ENCODE results near the gene TLR9. TPM values are rescaled to one million over a fixed set of nuclear protein-coding genes. Genes with fewer than 3 reads are reported as not detected.
A peak's percentile ranks its signal among the peaks of the same experiment; 100 is the strongest.

TLR9 gene
- total RNA-seq, 1 experiment from 2014 or later: not detected

DNA sequence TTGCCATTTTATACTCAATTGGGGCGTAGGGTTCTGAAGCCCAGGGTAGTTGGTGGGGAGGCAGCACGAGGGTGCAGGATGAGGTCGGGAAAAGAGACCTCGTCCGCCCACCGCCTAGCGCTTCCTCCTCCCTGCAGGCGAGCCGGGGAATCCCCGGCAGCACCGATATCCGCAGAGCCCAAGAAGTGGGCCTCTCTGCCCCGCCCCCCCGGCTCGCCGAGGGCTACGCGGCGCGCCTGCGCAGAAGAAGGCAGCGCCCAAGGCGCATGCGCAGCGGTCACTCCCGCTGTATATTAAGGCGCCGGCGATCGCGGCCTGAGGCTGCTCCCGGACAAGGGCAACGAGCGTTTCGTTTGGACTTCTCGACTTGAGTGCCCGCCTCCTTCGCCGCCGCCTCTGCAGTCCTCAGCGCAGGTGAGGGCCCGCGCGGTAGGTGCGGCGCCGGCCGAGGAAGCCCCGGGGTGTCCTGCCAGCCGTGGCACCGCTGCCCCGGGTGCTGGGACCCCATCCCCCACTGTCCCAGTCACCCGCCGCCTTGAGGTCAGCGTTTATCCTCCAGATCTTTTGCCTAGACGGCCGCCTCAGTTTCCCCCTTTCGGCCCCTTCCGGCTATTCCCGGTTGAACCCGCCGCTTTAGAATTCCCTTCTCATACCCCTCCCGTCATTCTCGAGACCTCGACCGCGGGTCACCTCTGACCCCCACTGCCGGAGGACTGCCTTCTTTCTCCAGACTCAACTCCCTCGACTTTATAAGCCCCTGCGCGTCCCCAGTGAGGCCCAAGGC, 27.4 kb downstream of the TLR9 start, which contains the start of gene ALAS1 (continued):
- TF ChIP-seq MXD4 (CRISPR knock-in tag; IDR thresholded peaks at IDR 0.05; ENCODE audit: borderline replicate concordance): no peak
- TF ChIP-seq, protein P1, sequence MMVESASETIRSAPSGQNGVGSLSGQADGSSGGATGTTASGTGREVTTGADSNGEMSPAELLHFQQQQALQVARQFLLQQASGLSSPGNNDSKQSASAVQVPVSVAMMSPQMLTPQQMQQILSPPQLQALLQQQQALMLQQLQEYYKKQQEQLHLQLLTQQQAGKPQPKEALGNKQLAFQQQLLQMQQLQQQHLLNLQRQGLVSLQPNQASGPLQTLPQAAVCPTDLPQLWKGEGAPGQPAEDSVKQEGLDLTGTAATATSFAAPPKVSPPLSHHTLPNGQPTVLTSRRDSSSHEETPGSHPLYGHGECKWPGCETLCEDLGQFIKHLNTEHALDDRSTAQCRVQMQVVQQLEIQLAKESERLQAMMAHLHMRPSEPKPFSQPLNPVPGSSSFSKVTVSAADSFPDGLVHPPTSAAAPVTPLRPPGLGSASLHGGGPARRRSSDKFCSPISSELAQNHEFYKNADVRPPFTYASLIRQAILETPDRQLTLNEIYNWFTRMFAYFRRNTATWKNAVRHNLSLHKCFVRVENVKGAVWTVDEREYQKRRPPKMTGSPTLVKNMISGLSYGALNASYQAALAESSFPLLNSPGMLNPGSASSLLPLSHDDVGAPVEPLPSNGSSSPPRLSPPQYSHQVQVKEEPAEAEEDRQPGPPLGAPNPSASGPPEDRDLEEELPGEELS (CRISPR knock-in tag; IDR thresholded peaks at IDR 0.05): peak; percentile 66; the same call in 1 of the 2 replicates
- TF ChIP-seq FOXJ3 (CRISPR knock-in tag; IDR thresholded peaks at IDR 0.05; ENCODE audit: borderline replicate concordance): no peak
- TF ChIP-seq NFE2L1 (CRISPR knock-in tag; IDR thresholded peaks at IDR 0.05): 0 out of 2 replicates have a peak, but pooled peaks have one; percentile 19
- TF ChIP-seq, protein P2, sequence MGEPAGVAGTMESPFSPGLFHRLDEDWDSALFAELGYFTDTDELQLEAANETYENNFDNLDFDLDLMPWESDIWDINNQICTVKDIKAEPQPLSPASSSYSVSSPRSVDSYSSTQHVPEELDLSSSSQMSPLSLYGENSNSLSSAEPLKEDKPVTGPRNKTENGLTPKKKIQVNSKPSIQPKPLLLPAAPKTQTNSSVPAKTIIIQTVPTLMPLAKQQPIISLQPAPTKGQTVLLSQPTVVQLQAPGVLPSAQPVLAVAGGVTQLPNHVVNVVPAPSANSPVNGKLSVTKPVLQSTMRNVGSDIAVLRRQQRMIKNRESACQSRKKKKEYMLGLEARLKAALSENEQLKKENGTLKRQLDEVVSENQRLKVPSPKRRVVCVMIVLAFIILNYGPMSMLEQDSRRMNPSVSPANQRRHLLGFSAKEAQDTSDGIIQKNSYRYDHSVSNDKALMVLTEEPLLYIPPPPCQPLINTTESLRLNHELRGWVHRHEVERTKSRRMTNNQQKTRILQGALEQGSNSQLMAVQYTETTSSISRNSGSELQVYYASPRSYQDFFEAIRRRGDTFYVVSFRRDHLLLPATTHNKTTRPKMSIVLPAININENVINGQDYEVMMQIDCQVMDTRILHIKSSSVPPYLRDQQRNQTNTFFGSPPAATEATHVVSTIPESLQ (CRISPR knock-in tag; IDR thresholded peaks at IDR 0.05): no peak
- TF ChIP-seq, protein P3, sequence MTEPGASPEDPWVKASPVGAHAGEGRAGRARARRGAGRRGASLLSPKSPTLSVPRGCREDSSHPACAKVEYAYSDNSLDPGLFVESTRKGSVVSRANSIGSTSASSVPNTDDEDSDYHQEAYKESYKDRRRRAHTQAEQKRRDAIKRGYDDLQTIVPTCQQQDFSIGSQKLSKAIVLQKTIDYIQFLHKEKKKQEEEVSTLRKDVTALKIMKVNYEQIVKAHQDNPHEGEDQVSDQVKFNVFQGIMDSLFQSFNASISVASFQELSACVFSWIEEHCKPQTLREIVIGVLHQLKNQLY (CRISPR knock-in tag; IDR thresholded peaks at IDR 0.05): no peak
- TF ChIP-seq NR1H2 (CRISPR knock-in tag; IDR thresholded peaks at IDR 0.05): no peak
- TF ChIP-seq, protein P4, sequence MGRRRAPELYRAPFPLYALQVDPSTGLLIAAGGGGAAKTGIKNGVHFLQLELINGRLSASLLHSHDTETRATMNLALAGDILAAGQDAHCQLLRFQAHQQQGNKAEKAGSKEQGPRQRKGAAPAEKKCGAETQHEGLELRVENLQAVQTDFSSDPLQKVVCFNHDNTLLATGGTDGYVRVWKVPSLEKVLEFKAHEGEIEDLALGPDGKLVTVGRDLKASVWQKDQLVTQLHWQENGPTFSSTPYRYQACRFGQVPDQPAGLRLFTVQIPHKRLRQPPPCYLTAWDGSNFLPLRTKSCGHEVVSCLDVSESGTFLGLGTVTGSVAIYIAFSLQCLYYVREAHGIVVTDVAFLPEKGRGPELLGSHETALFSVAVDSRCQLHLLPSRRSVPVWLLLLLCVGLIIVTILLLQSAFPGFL (CRISPR knock-in tag; IDR thresholded peaks at IDR 0.05; ENCODE audit: borderline replicate concordance): no peak
- TF ChIP-seq, protein P5, sequence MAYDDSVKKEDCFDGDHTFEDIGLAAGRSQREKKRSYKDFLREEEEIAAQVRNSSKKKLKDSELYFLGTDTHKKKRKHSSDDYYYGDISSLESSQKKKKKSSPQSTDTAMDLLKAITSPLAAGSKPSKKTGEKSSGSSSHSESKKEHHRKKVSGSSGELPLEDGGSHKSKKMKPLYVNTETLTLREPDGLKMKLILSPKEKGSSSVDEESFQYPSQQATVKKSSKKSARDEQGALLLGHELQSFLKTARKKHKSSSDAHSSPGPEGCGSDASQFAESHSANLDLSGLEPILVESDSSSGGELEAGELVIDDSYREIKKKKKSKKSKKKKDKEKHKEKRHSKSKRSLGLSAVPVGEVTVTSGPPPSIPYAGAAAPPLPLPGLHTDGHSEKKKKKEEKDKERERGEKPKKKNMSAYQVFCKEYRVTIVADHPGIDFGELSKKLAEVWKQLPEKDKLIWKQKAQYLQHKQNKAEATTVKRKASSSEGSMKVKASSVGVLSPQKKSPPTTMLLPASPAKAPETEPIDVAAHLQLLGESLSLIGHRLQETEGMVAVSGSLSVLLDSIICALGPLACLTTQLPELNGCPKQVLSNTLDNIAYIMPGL (CRISPR knock-in tag; IDR thresholded peaks at IDR 0.05): 0 out of 2 replicates have a peak, but pooled peaks have one; percentile 58
- TF ChIP-seq, protein P6, sequence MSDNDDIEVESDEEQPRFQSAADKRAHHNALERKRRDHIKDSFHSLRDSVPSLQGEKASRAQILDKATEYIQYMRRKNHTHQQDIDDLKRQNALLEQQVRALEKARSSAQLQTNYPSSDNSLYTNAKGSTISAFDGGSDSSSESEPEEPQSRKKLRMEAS (CRISPR knock-in tag; IDR thresholded peaks at IDR 0.05): peak; percentile 80
- TF ChIP-seq, protein P7, sequence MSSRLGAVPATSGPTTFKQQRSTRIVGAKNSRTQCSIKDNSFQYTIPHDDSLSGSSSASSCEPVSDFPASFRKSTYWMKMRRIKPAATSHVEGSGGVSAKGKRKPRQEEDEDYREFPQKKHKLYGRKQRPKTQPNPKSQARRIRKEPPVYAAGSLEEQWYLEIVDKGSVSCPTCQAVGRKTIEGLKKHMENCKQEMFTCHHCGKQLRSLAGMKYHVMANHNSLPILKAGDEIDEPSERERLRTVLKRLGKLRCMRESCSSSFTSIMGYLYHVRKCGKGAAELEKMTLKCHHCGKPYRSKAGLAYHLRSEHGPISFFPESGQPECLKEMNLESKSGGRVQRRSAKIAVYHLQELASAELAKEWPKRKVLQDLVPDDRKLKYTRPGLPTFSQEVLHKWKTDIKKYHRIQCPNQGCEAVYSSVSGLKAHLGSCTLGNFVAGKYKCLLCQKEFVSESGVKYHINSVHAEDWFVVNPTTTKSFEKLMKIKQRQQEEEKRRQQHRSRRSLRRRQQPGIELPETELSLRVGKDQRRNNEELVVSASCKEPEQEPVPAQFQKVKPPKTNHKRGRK (CRISPR knock-in tag; IDR thresholded peaks at IDR 0.05; ENCODE audit: borderline replicate concordance): no peak
- no peak for TF ChIP-seq NR2C2 (CRISPR knock-in tag; IDR thresholded peaks at IDR 0.05)
- no peak for TF ChIP-seq MYBL2 (CRISPR knock-in tag; IDR thresholded peaks at IDR 0.05)
- no peak for TF ChIP-seq EMX1 (CRISPR knock-in tag; IDR thresholded peaks at IDR 0.05)
- TF ChIP-seq CREB1 (CRISPR knock-in tag; IDR thresholded peaks at IDR 0.05): no peak
- TF ChIP-seq, protein P8, sequence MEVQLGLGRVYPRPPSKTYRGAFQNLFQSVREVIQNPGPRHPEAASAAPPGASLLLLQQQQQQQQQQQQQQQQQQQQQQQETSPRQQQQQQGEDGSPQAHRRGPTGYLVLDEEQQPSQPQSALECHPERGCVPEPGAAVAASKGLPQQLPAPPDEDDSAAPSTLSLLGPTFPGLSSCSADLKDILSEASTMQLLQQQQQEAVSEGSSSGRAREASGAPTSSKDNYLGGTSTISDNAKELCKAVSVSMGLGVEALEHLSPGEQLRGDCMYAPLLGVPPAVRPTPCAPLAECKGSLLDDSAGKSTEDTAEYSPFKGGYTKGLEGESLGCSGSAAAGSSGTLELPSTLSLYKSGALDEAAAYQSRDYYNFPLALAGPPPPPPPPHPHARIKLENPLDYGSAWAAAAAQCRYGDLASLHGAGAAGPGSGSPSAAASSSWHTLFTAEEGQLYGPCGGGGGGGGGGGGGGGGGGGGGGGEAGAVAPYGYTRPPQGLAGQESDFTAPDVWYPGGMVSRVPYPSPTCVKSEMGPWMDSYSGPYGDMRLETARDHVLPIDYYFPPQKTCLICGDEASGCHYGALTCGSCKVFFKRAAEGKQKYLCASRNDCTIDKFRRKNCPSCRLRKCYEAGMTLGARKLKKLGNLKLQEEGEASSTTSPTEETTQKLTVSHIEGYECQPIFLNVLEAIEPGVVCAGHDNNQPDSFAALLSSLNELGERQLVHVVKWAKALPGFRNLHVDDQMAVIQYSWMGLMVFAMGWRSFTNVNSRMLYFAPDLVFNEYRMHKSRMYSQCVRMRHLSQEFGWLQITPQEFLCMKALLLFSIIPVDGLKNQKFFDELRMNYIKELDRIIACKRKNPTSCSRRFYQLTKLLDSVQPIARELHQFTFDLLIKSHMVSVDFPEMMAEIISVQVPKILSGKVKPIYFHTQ (CRISPR knock-in tag; IDR thresholded peaks at IDR 0.05): no peak
- no peak for TF ChIP-seq TCF7 (CRISPR knock-in tag; IDR thresholded peaks at IDR 0.05; ENCODE audit: low read depth)
- TF ChIP-seq ZNF416 (CRISPR knock-in tag; IDR thresholded peaks at IDR 0.05): no peak
- no peak for TF ChIP-seq OVOL2 (CRISPR knock-in tag; IDR thresholded peaks at IDR 0.05; ENCODE audit: borderline replicate concordance)
- TF ChIP-seq, protein P9, sequence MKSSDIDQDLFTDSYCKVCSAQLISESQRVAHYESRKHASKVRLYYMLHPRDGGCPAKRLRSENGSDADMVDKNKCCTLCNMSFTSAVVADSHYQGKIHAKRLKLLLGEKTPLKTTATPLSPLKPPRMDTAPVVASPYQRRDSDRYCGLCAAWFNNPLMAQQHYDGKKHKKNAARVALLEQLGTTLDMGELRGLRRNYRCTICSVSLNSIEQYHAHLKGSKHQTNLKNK (CRISPR knock-in tag; IDR thresholded peaks at IDR 0.05): no peak
- peak; percentile 45; the same call in 1 of the 2 replicates for TF ChIP-seq CREM (CRISPR knock-in tag; IDR thresholded peaks at IDR 0.05)
